Measurements from ENCODE around the gene MRI1. TPM values are rescaled to one million over a fixed set of nuclear protein-coding genes. Genes with fewer than 3 reads are reported as not detected.

The MRI1 gene
- total RNA-seq, 1 experiment from 2014 or later = 65.2 TPM

Other genes starting within 250 kb of the MRI1 start
- 214 and 231 TPM in 2 replicates for gene C19orf53, start 9.9 kb downstream of the MRI1 start, total RNA-seq (2014; rRNA removed; shearing (Covaris generic))
- 4.6 and 5.4 TPM in 2 replicates for gene ZSWIM4, start 30.9 kb downstream of the MRI1 start, total RNA-seq (2014; rRNA removed; shearing (Covaris generic))
- gene NANOS3, start 112.6 kb downstream of the MRI1 start, total RNA-seq (2014; rRNA removed; shearing (Covaris generic)) = 1.6 TPM in 1 of 2 replicates, not detected in the other
- 2.1 and 7.9 TPM in 2 replicates for gene BRME1, start 141.6 kb downstream of the MRI1 start, total RNA-seq (2014; rRNA removed; shearing (Covaris generic))
- gene CC2D1A, start 141.7 kb downstream of the MRI1 start, total RNA-seq (2014; rRNA removed; shearing (Covaris generic)) = 17.8 and 22.7 TPM in 2 replicates
- not detected in 2 replicates for gene PODNL1, start 173.9 kb downstream of the MRI1 start, total RNA-seq (2014; rRNA removed; shearing (Covaris generic))
- 29.4 and 40.5 TPM in 2 replicates for gene DCAF15, start 188.0 kb downstream of the MRI1 start, total RNA-seq (2014; rRNA removed; shearing (Covaris generic))
- 1.3 and 1.4 TPM in 2 replicates for gene RFX1, start 241.8 kb downstream of the MRI1 start, total RNA-seq (2014; rRNA removed; shearing (Covaris generic))

Measured in Daoy (cell line).